EH (cell line): ENCODE measurements around the gene PRDM16.
A peak's percentile ranks its signal among the peaks of the same experiment; 100 is the strongest.

Experiments
- DNase-seq: peaks from one replicate; pipeline ENCODE4 v3.0.0-alpha.2; 2015; ENCODE audit warnings: low read depth

PRDM16 gene

DNA sequence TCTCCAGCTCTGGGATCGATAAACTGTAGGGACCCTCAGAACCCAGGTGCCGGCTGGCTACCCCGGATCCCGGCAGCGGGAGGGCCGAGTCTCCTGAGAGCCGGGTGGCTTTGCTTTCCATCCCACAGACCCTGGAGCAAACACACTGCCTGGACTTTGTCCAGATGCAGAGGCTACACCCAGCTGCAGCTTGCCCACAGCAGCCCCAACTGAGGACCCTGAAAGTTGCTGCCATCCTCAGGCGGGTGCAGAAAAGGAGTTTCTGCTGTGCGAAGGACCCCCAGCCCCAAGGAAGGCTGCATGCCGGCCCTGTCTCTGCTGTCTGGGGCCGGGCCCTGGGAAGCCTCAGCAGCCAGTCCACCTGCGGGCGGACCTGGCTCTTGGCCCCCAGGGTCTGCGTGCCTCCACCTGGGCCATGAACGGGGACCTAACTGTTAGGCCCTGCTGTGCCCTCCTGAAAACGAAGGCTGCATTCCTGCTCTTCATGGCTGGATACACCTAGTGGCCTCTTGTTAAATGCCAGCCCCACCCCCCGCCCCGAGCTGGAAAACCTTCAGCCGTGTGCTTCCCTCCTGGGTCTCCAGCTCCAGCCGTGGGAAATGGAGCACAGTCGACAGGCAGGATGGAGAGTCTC, 287.9 kb downstream of the PRDM16 start:
- DNase-seq: no peak

DNA sequence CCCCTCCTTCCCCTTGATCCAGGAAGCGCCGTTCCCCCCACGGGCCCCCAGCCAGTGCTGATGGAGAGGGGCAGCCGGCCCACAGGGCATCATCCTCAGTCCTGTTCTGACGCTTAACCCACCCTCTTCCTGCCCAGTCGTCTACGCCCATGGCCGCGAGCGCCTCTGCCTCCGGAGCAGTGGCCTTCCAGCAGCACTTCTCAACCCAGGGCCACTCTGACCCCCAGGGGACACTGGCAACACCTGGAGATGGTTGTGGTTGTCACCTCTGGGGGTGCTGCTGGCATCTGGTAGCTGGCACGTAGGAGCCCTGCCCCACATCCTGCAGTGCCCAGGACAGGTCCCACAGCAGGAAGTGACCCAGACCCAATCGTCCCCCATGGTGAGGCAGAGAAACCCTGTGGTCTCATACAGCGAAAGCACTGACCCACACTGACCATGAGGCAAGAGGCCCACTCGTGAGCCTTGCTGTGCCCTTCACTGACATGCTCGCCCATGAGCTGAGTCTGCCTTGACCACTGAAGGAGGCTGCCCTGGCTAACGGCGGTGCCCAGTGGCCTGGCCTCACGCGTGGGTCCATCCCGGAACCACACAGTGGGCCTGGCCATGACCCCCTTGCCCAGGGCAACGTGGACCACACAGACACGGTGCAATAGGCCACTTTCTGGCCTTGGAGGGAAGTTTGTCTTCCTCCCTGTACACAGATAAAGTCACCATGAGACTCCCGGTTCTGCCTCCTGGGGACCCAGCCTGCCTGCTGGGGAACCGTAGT, 288.7 kb downstream of the PRDM16 start:
- no peak for DNase-seq

DNA sequence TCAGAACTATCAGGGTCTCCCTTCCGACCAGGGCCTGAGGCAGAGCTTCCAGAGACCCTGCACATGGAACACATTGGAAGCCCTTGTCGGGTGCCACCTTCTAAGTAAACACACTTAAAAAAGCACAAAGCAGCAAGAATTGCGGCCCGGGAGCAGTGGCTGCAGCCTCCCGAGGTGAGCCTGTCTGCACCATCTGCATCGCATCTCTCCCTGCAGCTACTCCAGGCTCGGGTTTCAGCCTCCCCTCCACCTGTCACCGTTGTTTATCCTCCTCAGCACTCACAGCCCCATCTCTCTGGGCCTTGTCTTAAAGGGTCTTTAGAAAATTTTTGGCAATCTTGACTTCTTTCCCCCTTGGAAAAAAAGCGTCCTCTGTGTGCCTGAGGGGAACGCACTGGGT, 290.3 kb downstream of the PRDM16 start:
- DNase-seq: no peak

DNA sequence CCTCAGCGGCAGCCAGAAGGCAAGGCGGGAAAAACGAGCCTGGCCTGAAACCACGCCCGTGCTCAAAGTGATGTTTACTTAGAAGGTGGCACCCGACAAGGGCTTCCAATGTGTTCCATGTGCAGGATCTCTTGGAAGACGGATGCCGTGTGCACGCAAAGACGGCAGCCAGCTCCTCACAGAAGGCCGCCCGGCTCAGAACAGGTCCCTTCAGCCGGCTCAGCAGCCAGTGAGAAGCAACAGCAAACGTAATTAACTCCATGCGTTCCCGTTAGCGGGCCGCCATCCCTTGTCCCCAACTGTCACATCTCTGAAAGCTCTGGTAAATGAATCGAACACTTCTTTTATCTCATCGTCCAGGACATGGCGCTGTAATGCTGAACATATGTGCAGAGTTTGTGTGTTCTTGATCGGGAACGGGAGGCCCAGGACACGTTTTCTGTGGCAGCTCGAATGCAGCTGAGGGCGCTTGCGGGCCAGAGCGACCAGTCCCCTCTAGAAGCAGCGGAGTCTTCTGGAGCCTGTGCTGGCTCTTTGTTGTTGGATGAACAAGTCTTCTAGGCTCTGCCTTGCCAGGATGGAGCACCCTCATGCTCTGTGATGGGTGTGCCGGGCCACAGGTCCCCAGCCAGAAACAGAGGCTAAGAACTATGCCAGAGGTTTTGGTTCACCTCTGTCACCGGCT, 290.9 kb downstream of the PRDM16 start:
- no peak for DNase-seq

DNA sequence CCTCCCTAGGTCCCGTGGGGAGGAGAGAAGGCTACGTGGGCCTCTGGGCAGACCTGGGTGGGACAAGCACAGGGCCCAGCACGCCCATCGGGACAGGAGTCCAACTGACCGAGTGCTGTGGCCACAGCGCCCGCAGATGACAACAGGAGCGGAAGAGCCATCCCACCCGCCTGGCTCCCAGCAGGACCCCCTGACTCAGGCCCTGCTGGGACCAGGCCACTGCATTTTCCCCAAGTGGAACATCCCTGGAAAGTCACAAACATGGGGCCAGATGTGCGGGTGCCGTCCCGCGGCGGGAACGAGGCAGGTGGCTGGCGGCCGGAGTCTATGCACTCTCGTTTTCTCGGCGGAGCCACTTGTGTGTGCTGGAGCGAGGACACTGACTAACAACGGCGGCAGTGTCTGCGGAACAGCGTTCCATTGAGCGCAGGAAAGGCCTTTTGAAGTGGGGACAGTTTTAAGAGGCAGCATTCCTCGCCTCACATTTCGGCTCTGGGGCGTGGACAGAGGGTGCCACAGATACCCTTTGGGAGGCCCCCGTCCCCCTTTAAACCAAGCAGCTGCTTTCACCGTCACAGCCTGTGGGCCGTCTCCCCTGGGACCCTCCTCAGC, 291.7 kb downstream of the PRDM16 start:
- DNase-seq: no peak

DNA sequence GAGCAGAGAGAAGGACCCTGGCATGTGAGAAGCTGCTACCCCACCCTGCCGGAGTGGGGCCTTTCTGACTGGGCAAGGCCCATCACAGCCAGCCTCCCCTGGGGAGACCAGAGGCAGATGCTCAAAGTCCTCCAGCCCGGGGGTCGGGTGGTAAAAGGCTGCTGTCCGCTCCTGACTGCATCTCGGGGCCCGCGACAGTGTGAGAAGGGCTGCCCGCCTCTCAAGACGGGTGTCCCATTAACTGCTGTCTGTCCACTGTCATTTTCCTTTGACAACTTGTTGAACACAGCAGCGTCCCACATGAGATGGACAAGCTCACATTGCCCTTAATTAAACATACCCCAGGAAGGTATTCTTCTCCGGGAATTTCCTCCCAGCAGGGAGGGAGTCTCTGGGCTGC, 294.0 kb downstream of the PRDM16 start:
- no peak for DNase-seq

DNA sequence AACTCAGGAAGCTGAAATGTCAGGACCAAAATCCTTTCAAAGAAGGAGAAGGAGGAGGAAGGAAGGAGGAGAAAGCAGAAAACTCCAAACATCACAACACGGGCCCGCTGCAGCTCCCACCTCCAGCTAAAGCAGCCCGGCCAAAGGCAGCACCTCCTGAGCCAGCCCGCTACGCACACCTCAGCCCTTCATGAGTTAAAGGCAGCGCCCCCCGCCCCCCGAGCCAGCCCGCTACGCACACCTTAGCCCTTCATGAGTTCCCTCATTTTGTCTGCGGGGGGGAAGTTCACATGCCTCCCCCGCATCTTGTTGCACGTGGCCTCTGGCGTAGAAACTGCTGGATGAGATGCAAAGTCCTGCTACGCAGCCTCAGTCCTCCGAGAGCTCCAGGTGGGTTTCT, 294.8 kb downstream of the PRDM16 start:
- no peak for DNase-seq

DNA sequence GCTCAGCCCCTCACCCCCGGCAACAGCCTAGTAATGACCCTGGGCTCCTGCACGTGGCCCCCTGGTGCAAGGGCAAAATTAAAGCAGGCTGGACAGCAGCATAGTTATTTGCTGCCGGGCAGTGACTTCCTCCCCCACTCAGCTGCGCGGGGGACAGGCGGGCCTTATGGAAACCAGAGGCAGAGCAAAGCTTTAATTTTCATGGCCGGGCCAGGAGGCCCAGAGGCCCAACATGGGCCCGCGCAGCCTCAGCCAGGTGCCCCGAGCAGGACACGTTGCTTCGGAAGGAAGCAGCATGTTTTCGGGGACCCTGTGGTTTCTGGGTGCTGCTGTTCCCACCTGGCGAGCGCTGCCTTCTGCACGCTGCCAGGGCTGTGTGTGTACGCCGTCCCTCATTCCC, 295.5 kb downstream of the PRDM16 start:
- no peak for DNase-seq

DNA sequence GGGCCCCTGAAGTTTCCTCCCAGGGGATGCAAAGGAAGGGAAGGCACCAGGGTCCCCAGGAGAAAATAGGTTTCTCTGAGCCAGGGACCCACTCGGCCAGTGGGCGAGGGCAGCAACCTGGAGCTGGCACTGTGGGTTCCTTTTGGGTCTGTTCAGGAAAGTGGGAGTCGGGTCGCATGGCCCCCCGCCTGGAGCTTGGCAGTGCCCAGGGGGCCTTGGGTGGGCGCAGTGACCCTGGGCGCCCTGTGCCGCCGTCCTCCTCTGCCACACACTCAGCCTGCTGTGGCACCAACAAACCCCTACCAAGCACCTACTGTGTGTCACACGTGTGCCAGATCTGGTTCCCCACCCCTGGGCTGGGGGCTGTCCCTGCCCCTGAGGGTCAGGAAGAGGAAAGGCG, 296.0 kb downstream of the PRDM16 start:
- no peak for DNase-seq

DNA sequence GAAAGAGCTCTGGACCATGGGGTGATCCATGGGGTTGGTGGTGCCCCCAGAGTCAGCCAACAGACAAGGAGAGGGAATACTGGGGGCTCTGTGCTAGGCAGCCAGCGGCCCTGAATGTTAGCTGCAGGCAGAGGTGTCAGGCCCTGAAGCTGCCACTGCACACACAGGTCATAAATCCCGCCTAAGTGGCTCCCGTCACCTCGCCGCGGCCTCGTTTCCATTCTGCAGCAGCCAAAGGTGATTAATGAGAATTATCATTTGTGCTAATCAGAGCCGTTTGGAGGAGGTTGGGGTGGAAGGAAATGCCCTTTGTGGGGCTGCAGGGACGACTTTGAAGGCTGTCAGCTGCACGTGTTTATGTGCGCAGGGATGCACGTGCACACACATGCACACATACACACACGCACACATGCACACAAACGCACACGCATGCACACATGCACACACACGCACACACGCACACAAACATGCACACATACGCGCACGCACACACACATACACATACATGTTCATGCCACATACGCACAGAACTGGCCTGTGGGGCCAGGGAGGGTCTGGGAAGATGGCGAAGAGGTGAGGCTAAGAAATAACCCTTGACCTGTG, 296.6 kb downstream of the PRDM16 start:
- DNase-seq: no peak

DNA sequence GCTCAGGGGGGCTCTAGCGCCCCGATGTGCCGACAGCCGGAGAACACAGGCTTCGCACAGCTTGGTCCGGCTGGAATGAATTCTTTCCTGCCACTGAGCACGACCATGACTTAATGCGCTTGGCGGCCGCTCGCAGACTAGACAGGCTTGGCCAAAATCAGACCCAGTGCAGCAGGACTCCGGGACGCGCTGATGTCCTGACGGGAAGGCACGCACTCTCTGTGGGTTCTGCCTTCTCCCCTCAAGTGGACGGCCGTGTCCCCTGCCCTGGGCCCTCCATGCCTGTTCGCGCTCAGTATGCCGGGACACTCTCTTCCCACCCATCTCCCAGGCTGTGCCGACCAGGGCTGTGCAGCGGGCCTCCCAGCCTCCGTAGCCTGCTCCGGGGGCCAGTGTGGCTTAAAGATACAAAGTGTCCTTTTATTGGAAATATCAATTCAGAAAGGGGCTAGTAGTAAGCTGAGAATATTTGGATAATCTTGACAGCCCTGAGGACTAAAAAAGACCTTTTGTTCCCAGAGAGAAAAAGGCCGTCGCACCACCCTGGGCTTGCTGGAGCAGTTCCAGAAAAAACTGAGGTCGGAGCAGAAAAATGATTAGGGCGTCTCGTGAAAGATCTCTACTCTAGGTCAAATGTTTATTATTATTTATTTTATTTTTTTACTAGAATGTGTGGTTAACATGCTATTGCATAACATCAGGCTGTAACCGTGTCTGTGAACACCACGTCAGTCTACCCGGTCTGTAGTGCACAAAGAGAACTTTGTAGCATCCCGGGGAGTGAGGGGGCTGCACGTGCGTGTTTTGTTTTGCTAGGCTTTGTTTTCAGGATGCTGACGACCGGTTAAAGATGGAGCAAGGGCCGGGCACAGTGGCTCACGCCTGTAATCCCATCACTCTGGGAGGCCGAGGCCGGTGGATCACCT, 297.4 kb downstream of the PRDM16 start:
- no peak for DNase-seq

DNA sequence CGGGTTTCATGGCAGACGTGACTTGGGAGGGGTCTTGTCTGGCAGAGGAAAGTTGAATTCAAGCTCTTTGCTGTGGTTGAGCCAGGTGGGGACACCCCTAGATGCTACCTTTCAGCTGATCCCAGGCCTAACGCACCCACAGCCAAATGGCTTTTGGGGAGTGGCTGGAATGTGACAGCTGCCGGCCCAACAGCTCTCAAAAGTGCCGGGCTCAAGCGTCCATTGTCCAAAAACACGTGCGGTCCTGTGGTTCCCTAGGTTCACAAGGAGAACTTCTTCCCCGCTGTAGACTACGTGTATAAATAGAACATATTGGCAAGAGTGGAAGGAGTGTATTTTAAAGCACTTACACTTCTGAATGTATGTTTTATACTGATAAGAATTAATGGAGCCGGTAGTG, 298.4 kb downstream of the PRDM16 start:
- DNase-seq: no peak

DNA sequence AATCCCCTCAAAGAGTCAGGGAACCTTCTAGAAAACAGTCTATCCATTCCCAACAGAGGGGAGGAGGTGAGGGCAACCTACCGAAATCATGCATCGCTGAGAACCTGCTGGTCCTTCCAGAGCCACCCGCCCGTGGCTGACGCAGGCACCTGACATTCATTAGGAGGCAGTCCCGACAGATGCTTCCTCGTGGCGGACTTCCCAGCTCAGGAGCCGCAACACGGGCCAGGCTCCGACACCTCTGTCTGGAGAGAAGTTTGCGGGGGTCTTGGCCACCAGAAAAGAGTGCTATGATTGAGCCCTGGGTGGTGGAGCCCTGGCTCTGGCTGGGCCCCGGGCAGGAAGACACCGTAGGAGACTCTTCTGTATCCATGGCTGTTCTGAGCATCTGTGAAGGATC, 299.1 kb downstream of the PRDM16 start:
- no peak for DNase-seq

DNA sequence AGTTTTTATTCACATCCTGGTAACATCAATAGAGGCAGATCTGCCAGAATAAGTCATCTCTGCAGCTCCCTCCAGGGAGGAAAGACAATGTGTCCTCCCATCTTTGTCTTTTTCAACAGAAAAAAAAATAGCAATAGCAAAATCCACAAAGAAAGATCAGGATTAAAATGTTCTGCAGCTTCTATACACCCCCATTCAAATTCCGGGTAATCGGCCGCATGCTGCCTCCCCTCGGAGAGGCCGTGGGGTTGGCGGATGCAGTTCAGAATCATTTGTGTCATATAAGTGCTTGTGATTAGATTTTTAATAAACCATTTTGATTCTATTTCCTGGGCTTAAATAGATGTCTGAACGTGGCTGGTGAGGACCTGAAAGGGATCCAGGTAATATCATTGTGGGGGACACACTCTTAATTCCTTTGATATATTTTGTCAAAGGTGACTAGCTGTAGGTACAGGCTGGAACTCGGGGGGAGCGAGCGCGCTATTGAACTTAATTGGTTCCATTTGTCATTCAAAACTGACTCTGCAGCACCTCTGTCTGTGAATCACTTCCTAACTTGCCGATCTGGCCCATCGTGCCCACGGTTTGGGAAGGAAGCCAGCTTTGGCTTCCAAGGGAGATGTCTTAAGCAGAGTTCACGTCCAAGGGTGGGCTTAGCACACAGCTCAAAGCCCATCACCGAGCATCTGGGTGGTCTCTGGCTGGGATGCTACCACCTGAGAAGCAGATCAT, 299.9 kb downstream of the PRDM16 start:
- DNase-seq: no peak

DNA sequence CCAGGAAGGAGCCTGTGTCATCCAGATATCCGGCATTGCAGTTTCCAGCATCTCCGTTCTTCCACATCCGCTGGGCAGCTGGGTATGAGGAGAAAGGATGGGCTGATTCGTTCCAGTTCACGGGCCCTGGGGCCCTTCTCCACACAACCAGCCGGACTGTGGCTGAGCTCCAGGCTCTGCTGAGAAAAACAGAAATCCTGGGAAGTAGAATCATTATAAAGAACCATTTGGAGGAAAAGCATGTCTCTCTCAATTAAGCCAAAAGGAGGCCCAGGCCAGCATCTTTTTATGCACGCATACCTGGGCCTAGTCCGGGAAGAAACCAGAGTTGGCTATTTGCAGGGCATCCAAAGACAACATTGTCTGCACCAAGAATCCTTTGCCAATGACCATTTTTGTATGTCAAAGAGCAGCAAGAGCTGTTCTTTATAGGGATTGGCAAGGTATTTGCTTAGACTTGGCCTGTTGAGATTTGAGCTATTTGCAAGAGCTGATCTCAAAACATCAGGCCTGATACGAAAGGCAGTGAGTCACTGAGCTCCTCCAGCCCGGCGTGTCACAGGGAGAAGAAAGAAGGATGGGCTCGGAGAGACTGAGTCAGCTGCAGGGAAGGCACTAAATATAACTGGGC, 300.6 kb downstream of the PRDM16 start:
- peak; percentile 85 for DNase-seq

DNA sequence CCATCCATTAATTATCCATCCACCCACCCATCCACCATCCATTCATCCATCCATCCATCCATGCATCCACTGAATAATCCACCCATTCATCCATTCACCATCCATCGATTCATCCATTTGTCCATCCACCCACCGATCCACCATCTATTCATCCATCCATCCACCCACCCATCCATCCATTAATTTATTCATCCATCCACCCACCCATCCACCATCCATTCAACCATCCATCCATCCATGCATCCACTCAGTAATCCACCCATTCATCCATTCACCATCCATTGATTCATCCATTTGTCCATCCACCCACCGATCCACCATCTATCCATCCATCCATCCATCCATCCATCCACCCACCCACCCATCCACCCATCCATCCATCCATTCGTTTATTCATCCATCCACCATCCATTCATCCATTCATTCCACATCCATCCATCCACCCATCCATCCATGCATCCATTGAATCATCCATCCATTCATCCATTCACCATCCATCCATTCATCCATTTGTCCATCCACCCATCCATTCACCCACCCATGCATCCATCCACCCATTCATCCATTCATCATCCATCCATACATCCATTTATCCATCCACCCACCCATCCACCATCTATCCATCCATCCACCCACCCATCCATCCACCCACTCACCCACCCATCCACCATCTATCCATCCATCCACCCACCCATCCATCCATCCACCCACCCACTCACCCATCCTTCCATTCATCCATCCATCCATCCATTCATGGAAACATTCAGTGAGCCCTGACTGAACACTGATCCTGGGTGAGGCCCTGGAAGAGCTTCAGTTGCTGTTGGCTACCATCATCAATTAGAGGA, 302.1 kb downstream of the PRDM16 start:
- DNase-seq: no peak

DNA sequence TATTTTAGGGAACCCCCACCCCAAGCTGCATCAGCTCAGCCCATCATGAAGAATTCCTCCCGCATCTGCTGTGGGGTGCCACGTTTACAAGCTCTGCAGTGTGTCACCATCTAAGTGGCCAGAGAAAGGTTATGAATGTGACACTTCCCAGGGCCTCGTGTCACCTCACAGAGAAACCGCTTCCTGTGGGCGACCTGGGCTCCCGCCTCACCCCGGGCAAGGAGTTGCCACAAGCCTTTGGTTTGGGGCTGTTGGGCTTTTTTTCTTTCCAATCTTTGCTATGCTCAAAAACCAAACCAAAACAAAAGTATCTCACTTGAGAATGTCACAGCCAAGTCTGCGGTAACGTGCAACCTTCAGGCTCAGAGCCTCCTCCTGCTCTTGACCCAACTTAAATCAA, 303.3 kb downstream of the PRDM16 start:
- DNase-seq: no peak

DNA sequence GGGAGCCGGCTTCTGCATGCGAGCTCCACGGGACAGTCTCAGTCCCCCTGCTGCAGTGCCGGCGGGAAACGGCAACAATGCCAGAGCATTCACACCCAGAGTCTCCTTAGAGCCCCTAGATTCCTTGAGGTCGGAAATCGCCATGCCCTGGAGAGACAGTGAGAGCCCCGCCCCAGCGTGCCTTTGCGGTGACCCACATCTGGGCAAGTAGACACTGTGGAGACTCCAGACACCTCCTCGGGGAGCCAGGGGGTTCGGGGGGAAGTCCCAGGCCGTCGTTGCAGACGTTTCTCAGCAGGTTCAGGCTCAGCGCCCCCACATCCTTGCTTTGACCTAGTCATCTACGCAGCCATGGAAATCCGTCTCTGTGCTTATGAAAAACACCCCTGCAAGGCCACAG, 304.2 kb downstream of the PRDM16 start:
- no peak for DNase-seq

DNA sequence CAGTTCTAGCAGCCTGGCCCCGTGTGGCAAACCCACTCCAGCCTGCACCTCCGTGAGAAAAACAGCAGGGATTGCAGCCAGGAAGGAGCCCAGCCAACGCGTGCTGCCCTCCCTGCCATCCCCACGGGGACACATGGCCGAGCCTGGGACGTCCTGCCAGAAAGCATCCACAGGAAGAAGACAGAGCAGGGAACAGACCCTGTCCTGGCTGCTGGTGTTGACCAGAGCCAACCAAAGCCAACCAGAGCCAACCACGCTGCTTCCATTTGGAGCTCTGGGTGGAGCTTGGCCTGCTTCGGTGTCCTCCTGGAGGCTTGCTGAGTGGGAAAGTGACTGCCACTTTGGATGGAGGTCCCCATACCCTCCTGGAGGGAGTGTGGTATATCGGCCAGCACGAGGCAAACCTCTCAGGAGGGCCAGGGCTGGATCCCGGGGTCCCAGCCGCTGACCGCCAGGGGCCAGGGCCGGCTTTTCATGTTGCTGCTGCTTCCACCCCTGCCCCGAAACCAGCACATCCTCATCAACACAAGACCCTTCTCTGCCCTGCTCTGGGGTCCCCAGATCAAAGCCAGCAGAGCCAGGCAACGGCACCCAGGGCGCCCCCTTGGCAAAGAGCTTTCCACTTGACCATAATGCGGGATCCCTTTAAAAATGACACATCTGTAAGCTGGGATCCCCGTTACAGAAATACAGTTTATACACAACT, 304.9 kb downstream of the PRDM16 start:
- no peak for DNase-seq
